GM12865 (cell line): ENCODE results near the gene IFNK.

Experiments used
- DNase-seq: peaks from one replicate; pipeline ENCODE4 v3.0.0; 2010; ENCODE audit warnings: low read depth
- H3K4me3 ChIP-seq: 2 replicates; pipeline ENCODE4 v1.5.1; 2011; ENCODE audit warnings: mild to moderate bottlenecking, low read depth, low read length, control low read depth
- CTCF ChIP-seq: IDR thresholded peaks from 2 replicates; pipeline ENCODE4 v1.5.1; 2011; ENCODE audit warnings: low read length, control low read depth, low read depth, inconsistent platforms; ENCODE audit not compliant: insufficient read depth; ENCODE audit errors: missing control alignments

IFNK gene

GRCh38 chr9:27540502-27540901 lies 16.4 kb downstream of the IFNK start:
- H3K4me3 ChIP-seq, result no peak overlapping the region
- TF ChIP-seq CTCF, result no peak

GRCh38 chr9:27541740-27542139 lies 17.6 kb downstream of the IFNK start:
- no peak for TF ChIP-seq CTCF
- DNase-seq, result no peak
- H3K4me3 ChIP-seq, result no peak overlapping the region

More at GRCh38 chr9:27540502-27540901, 16.4 kb downstream of the IFNK start:
- no peak for DNase-seq

- TF ChIP-seq CTCF, result no peak
- no peak for DNase-seq
Observed at GRCh38 chr9:27542508-27542907, 18.4 kb downstream of the IFNK start.

GRCh38 chr9:27545471-27545870 lies 21.4 kb downstream of the IFNK start:
- TF ChIP-seq CTCF, result no peak
- no peak for DNase-seq

More at GRCh38 chr9:27542508-27542907, 18.4 kb downstream of the IFNK start:
- H3K4me3 ChIP-seq, result no peak overlapping the region

GRCh38 chr9:27548055-27548741 lies 24.1 kb downstream of the IFNK start:
- DNase-seq, result peak; percentile 13

More at GRCh38 chr9:27545471-27545870, 21.4 kb downstream of the IFNK start:
- H3K4me3 ChIP-seq, result no peak overlapping the region

GRCh38 chr9:27549196-27549755 lies 25.2 kb downstream of the IFNK start:
- H3K4me3 ChIP-seq, result no peak overlapping the region
- no peak for DNase-seq
- TF ChIP-seq CTCF, result no peak

More at GRCh38 chr9:27548055-27548741, 24.1 kb downstream of the IFNK start:
- H3K4me3 ChIP-seq, result no peak overlapping the region
- TF ChIP-seq CTCF, result no peak
